OCI-LY7 (cell line): Measurements from ENCODE around the gene WDFY2. TPM values are rescaled to one million over a fixed set of nuclear protein-coding genes. Genes with fewer than 3 reads are reported as not detected.

Experiments used
- BruUV-seq: library from RNA; stranded (reverse); fragments of 400-500 nt; replicated peaks from 2 replicates; lab custom pipeline; 2021; lab: Mats Ljungman, UMichigan
- CTCF ChIA-PET: fragments of 300-600 bp; sonication (Branson Sonifier 250); formaldehyde crosslinking; loops from one replicate; lab custom pipeline; 2022; ENCODE audit warnings: antibody characterized with exemption; ENCODE audit not compliant: unreplicated experiment; lab: Charles Lee
- POLR2A ChIA-PET: fragments of 300-600 bp; sonication (Branson Sonifier 250); formaldehyde crosslinking; loops from one replicate; lab custom pipeline; 2022; ENCODE audit warnings: antibody characterized with exemption; lab: Charles Lee
- DNase-seq: peaks from one replicate; pipeline ENCODE4 v3.0.0-alpha.2; 2015; ENCODE audit warnings: low spot score
- H2AFZ ChIP-seq: fragments of 200-600 bp; sonication (generic), shearing (Covaris generic); 2 replicates; pipeline ENCODE4 v1.6.1; 2014; ENCODE audit warnings: mild to moderate bottlenecking, antibody characterized with exemption, low read length, moderate library complexity
- H3K27ac ChIP-seq: fragments of 200-600 bp; sonication (generic); 2 replicates; pipeline ENCODE4 v1.5.1; 2014; ENCODE audit warnings: mixed run types, low read depth, mild to moderate bottlenecking, moderate library complexity, low read length, inconsistent platforms; ENCODE audit not compliant: poor library complexity, severe bottlenecking
- H3K36me3 ChIP-seq: fragments of 200-600 bp; sonication (generic); 2 replicates; pipeline ENCODE4 v1.6.1; 2014; ENCODE audit warnings: mild to moderate bottlenecking, antibody characterized with exemption, low read length, moderate library complexity, mixed read lengths; ENCODE audit not compliant: insufficient read depth
- H3K4me1 ChIP-seq: fragments of 200-600 bp; sonication (generic); 2 replicates; pipeline ENCODE4 v1.5.1; 2014; ENCODE audit warnings: mild to moderate bottlenecking, low read length; ENCODE audit not compliant: insufficient read depth, poor library complexity, severe bottlenecking
- H3K4me2 ChIP-seq: fragments of 200-600 bp; sonication (generic); 2 replicates; pipeline ENCODE4 v1.6.1; 2014; ENCODE audit warnings: mild to moderate bottlenecking, low read length
- H3K4me3 ChIP-seq: fragments of 200-600 bp; sonication (generic); 2 replicates; pipeline ENCODE4 v1.5.1; 2014; ENCODE audit warnings: mild to moderate bottlenecking, low read depth, low read length; ENCODE audit not compliant: poor library complexity, severe bottlenecking
- H3K79me2 ChIP-seq: fragments of 200-600 bp; sonication (generic); 2 replicates; pipeline ENCODE4 v1.6.1; 2016; ENCODE audit warnings: low read depth, mild to moderate bottlenecking, low read length, moderate library complexity, mixed read lengths; ENCODE audit not compliant: insufficient read depth
- H3K9me2 ChIP-seq: fragments of 200-600 bp; sonication (generic); 2 replicates; pipeline ENCODE4 v1.6.1; 2016; ENCODE audit warnings: mild to moderate bottlenecking, low read length, mixed read lengths; ENCODE audit not compliant: insufficient read depth
- H3K9me3 ChIP-seq: fragments of 200-600 bp; sonication (generic); 2 replicates; pipeline ENCODE4 v1.6.1; 2014; ENCODE audit warnings: mild to moderate bottlenecking, mixed run types, low read length, mixed read lengths
- H4K20me1 ChIP-seq: fragments of 200-600 bp; sonication (generic); 2 replicates; pipeline ENCODE4 v1.6.1; 2014; ENCODE audit warnings: mild to moderate bottlenecking, antibody characterized with exemption, low read length, moderate library complexity, mixed read lengths; ENCODE audit not compliant: insufficient read depth
- EZH2phosphoT487 ChIP-seq: fragments of 200-600 bp; sonication (generic); IDR thresholded peaks from 2 replicates; pipeline ENCODE4 v1.6.1; 2018; ENCODE audit warnings: low read depth, borderline replicate concordance, mild to moderate bottlenecking, mixed run types, antibody characterized with exemption, low read length, moderate library complexity, mixed read lengths
- intact Hi-C: fragments of 100-400 bp; cut with micrococcal nuclease; formaldehyde crosslinking; loops from one replicate; pipeline ENCODE4 v1.10.0; 2022; ENCODE audit not compliant: unreplicated experiment
- total RNA-seq, 2 experiments: library from RNA; depleted of rRNA in 1 of 2; stranded (reverse); fragments of >200 nt in 1 of 2; shearing (Covaris generic) in 1 of 2; gene quantifications; 2 replicates each; pipeline ENCODE4 v1.2.3, GENCODE V29; 2014 to 2022
- TF ChIP-seq, protein P1 (sequence below): fragments of 200-600 bp; sonication (generic); conservative IDR thresholded peaks from 2 replicates; pipeline ENCODE4 v1.5.1; 2014; ENCODE audit warnings: mild to moderate bottlenecking, antibody characterized with exemption, low read length, moderate library complexity, mixed read lengths

The WDFY2 gene
- total RNA-seq, 2 experiments from 2014 or later: 6.4 to 18.1 TPM

DNA sequence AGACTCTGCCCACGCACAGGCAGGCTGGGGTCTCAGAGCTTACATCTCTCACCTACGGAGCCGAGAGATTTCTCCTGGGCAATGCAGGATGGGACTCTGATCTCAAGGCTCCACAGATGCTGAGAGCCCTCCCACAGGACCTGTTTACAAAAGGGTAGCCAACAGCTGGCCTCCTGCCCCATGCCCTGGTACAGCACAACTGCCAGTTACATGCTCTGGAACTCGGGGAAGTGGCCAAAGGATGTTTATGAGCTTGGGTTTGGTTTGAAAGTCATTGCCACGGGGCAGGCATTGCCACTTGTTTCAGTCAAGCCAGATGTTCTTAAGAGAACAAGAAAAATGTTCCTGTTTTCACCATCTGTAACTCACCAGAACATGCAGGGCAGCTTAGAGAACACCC, 216.2 kb downstream of the WDFY2 start:
- no peak overlapping the region for H2AFZ ChIP-seq
- ChIA-PET POLR2A (interaction anchor here (1.0 to 1.9 kb wide), 5 partner anchors 14 to 372 kb away, joined by 3 to 6 read pairs (median 5); partner anchors contain the start of gene INTS6), CTCF (interaction anchor here (1.0 to 1.9 kb wide), 2 partner anchors 12 to 215 kb away, joined by 3 to 4 read pairs; no protein-coding TSS in a partner anchor)
- peak overlapping the region; percentile 5; the same call in 1 of the 2 replicates for H3K4me2 ChIP-seq
- H3K9me2 ChIP-seq: no peaks in the 10 kb centered on the region
- H3K27ac ChIP-seq: no peak overlapping the region
- H3K36me3 ChIP-seq: 0 out of 2 replicates have a peak, but pooled peaks cover 2% of the 10 kb centered on the region
- H3K4me1 ChIP-seq: peaks cover 80% of the 10 kb centered on the region
- peaks cover 10% of the 10 kb centered on the region; the same call in 1 of the 2 replicates for H3K79me2 ChIP-seq
- no peak for DNase-seq
- no TSS peak for BruUV-seq
- no peaks in the 10 kb centered on the region for H3K9me3 ChIP-seq
- intact Hi-C loops: no loop called here
- H3K4me3 ChIP-seq: no peak overlapping the region
- no peaks in the 10 kb centered on the region for H4K20me1 ChIP-seq
- TF ChIP-seq, protein P1, sequence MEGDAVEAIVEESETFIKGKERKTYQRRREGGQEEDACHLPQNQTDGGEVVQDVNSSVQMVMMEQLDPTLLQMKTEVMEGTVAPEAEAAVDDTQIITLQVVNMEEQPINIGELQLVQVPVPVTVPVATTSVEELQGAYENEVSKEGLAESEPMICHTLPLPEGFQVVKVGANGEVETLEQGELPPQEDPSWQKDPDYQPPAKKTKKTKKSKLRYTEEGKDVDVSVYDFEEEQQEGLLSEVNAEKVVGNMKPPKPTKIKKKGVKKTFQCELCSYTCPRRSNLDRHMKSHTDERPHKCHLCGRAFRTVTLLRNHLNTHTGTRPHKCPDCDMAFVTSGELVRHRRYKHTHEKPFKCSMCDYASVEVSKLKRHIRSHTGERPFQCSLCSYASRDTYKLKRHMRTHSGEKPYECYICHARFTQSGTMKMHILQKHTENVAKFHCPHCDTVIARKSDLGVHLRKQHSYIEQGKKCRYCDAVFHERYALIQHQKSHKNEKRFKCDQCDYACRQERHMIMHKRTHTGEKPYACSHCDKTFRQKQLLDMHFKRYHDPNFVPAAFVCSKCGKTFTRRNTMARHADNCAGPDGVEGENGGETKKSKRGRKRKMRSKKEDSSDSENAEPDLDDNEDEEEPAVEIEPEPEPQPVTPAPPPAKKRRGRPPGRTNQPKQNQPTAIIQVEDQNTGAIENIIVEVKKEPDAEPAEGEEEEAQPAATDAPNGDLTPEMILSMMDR: no peak
- TF ChIP-seq EZH2phosphoT487: no peak

DNA sequence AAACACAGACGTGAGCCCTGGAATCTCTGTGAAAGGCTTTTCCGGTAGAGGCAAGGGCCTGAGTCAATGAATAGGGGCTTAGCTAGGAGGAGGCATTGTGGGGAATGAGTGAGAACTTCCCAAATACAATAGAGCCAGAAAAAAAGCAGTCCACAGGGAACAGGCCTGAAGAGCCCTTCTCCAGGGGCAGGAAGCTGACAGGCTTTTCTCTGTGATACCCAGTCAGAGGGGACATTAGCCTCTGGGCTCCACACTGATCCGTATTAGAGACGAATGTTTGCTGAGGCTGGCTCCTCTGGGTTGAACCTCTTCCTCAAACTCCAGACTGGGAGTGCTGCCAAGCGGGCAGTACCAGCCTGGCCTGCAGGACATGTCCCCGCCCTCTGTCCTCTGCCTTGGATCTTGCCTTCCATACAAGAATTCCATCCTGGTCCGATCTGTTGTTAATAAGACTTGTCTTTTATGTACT, 217.4 kb downstream of the WDFY2 start:
- TF ChIP-seq EZH2phosphoT487: no peak
- TF ChIP-seq, protein P1: no peak
- H3K79me2 ChIP-seq: peaks cover 10% of the 10 kb centered on the region; the same call in 1 of the 2 replicates
- H3K9me3 ChIP-seq: no peaks in the 10 kb centered on the region
- 0 out of 2 replicates have a peak, but pooled peaks cover 8% of the 10 kb centered on the region for H3K36me3 ChIP-seq
- H3K27ac ChIP-seq: no peak overlapping the region
- no peak overlapping the region for H2AFZ ChIP-seq
- no peak for DNase-seq
- no peaks in the 10 kb centered on the region for H4K20me1 ChIP-seq
- H3K9me2 ChIP-seq: no peaks in the 10 kb centered on the region
- POLR2A ChIA-PET: interaction anchor here (1.3 to 2.8 kb wide), 3 partner anchors 12 to 14 kb away, joined by 3 to 6 read pairs (median 5); no protein-coding TSS in a partner anchor
- peak overlapping the region; percentile 86; the same call in 1 of the 2 replicates for H3K4me2 ChIP-seq
- no TSS peak for BruUV-seq
- H3K4me1 ChIP-seq: peaks cover 81% of the 10 kb centered on the region
- H3K4me3 ChIP-seq: no peak overlapping the region
- CTCF ChIA-PET: no interaction called here
- intact Hi-C loops: no loop called here
